ENCODE results near the gene SEMA5A.

The SEMA5A gene

DNA sequence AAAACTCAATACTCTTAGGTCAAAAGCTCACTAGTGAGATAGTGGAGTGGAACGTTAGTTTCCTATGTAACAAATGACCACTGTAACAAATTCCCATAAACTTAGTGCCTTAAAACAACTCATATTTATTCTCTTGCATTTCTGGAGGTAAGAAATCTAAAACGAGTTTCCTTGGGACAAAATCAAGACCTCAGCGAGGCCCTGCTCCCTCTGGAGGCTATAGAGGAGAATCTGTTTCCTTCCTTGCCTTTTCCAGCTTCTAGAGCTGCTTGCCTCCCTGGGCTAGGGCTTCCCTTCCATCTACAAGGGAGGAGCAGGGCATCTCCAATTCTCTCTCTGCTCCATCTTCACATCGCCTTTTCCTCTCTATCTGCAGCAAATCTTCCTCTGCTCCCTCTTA, 32.0 kb downstream of the SEMA5A start:
- DNase-seq = no peak

DNA sequence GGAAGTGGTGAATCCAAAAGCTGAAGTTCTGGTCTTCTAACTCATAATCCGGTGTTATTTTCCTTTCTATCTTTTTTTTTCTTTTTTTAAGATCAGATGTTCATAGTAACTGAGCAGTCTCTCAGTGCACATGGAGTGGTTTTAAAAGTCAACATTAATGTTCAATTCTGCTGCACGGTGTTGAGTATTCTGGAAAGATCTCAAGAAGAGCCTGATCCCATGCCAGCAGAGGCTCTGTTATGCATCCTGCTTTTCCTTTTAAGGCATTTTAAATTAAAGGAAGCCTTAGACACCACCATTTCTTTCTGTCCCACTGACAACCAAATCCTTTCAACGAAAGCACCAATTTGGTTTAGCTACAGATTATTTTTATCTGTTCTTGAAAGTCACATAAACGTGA, 33.4 kb downstream of the SEMA5A start:
- no peak for DNase-seq

DNA sequence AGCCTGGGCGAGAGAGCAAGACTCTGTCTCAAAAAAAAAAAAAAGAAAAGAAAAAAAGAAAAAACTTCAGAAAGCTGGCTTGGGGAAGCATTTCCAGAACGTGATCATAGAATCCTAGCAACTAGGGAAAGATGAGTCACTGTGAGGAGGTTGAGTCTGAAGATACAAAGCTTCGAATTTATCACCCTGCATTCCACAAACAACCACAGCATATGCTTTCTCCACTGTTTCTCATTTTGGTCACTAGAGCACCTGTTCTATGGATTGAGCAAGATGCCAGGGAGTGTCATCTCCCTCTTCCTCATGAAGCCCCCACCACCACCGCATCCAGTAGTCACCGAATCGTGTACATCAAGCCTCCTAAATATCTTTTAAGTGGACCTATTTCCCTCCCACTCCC, 37.9 kb downstream of the SEMA5A start:
- DNase-seq = no peak

DNA sequence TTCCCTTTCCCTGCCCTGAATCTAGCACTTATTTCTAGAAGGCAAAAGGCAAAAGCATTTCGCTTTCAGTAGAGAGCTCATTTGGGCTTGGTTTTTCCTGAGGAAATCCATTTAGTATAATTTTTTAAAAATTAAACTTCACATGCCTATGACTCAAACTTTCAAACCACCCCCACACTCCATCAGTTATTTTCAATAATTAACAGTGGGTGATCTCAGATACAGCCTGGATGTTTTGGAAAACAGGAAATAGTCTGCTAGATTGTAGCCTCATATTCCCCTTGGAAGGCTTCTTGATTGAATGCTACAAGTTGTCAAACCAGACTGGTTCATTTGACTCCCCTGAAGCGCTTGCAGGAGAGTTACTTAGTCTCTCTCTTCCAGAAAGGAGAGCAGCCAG, 40.6 kb downstream of the SEMA5A start:
- no peak for DNase-seq

DNA sequence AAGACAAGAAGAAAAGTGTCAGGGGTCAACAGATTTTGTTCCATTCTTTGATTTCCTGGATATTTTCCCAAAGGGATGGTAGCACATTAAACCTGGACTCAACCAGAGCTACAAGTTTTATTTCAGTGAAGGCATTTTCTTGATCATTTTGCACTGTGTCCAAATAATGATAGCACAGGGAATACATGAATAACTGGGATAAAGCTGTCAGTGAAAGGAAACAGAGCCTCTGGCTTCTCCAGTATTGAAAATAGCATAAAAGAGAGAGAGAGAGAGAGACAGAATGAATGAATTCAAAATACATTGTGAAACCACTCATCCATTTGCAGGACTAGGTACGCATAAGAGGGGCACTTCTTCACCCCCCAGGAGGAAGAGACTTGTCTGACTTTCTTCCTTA, 43.0 kb downstream of the SEMA5A start:
- DNase-seq = no peak

DNA sequence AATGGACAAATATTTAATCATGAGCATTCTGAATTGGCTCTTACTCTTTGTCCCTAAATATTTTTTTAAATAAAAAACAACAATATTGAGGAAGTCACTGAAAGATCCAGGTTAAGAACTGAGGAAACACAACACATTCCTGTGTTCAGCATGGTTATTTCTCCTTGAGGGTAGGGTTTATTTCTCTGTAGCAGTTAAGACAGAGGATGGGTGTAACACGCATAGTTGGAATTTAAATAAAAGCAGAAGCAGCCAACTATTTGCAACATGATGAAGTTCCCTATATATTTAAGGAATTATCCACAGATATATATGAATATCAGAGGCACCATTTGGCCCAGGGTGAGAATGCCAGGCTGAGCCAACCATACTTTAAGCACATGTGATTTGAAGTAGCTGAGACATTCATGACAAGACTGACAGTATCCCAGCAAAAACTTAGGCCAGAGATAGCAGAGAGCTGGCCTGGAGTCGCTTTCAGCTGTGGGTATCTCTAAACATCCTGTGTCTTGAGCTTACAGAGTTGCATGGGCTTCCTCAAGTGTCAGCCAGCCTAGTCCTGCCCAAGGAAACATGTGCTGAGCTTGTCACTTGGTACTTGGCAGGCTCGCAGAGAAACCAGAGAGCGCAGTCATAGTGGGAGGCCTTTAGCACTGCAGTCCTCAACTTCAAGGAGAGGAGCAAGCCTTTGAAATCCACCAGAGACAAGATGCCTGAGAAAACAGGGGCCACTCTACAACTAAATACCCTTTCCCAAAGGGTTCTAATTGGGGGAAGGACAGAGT, 43.6 kb downstream of the SEMA5A start:
- DNase-seq = no peak

DNA sequence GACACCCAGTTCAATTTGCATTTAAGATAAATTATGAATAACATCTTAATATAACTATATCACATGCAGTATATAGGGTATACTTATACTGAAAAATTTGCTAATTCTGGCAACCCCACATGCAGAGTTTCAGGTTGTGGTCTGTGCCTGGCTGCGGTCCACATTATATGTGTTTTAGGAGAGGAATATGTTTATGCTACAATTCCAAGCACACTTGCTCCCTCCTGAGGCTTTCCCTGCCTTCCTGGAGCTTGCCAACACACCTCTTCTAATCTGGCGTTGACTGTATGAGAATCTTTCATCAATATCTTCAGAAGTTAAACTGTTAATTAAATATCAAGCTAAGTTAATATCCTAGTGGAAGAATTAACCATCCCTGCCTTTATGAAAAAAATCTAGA, 45.2 kb downstream of the SEMA5A start:
- DNase-seq = no peak

DNA sequence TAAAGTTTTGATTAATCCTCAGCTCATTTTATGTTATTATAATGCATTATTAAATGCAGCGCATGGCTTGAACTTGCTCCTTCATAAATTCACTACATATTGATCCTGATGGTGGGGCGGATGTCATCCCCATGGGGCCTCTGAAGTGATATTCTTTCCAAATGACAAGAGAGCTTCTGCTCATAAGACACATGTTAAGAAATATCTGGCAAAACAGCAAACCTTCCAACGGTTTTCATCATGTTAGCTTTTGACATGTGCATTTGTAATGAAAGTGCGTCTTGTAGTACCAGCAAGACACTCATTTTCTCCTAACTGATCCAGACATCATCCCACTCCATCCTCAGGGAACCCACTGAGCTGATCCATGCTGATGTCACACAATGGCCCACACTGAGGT, 45.7 kb downstream of the SEMA5A start:
- DNase-seq = no peak

DNA sequence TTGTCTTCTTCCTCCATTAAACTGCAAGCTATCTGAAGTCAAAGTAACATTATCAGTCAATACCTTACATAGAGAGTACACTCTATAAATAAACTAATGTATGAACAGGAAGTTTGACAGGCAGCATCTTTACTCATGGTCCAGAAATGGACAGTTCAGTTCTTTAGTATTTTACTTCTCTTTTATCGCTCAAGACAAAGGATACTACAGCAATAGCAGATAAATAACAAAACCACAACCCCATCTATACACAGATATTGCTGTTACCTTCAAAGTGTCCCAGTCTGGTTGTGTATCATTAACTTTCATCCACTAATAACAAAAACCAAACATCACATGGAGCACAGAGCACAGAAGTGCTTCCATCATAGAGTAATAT, 46.4 kb downstream of the SEMA5A start:
- DNase-seq = no peak

DNA sequence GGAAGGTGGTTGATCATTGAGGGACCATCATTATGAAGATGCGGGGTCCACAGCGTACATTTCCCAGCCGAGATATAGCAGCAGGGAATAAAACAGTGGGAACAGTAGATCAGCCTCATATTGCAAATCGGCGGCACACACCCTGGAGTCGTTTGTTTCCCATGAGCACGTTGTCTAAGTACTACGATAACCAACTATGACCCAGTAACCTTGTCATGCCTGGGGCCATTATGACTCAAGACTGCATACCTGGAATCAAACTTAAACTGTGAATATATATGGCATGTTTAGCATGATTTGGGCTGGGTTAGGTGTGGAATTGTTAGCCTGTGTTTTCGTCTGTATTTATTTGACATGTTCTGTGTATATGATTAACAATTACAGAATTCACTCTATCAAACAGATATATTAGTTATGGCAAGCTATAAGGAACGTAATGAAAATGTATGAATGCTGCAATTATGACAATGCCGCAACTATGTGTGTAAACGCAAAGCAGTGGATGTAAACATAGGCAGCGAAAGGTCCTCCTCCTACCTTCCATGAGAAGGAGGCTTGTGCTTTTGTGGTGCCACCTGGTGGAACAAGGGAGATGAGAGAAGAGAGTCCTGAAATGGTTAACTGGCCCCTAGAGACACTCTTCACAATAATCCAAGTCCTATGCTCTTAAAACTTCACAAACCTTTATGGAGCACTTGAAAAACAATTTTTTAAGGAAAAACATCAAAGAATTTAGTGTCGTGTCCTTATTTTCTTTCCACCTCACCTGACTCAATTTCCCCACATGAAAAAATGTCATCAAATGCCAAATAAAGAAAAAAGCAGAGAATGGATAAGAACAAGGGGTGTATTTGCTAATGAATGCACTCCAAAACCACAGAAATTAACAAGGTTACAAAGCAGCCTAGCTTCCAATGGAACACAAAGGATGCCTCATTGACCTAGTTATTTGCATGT, 47.1 kb downstream of the SEMA5A start:
- DNase-seq = no peak

DNA sequence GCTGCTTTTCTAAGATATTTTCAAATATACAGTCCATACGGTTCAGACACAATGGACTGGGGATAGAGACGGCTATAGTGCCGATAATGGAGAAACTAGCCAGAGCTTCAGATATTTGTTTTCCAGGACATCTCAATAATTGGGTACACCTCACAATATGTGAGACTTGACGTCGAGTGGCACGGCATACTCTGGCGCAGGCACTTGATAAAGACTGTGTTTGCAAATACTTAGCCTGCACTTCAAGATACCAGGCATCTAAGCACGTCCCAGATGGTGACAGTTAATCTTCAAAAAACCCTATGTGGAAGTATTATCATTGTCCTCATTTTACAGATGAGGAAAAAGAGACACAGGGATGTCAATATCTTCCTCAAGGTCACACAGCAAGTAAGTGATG, 48.5 kb downstream of the SEMA5A start:
- no peak for DNase-seq

DNA sequence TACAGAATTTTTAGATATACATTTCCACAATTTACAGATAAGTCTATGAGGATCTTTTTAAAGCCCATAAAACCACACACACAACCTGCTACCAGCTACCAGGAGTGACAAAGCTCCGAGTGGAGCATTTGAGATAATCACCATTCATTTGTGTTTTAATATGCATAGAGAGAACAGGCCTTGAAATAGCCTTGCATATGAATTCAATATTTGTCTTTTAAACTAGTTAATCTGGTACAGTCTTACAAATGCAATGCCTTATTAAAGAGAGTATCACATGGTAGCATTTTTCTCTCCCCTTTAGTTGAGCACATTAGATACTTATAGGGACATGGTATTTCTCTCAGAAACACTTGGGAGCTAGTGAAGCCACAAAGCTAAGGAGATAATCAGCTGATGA, 49.1 kb downstream of the SEMA5A start:
- DNase-seq = no peak

DNA sequence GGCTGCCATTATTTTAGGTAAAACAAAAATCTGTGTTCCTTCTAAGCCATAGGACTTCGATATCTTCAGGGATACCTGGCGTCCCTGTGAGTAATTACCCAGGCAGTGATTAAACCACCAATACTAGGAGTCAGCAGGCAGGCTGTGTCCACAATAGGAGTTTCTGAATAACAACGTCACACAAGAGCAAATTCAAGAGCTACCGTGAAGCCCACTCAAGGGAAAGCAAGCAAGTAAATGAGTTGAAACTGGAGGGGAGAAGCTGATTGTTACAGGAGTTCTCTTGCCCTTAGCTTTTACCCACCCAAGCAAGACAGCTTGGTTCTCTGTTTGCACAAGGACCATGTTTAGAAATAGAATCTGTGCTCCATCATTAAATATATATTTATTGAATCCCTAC, 50.8 kb downstream of the SEMA5A start:
- DNase-seq = no peak

DNA sequence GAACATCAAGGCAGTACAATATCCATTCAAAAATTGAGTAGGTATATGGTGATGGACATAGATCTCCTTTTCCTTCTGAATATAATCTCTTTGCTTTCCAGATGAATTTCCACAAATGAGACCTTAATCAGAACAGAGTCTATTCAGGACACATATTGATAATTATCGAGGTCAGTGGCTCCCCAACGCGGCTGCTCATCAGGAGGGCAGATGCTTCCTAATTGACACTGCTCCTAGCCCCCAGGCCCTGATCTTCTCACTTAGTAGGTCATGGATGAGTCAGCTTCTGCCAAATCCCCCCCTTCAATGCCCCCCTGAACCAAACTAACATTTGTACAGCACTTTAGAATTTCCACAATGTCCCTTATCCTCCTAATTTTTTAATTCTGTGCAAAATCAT, 51.6 kb downstream of the SEMA5A start:
- no peak for DNase-seq

DNA sequence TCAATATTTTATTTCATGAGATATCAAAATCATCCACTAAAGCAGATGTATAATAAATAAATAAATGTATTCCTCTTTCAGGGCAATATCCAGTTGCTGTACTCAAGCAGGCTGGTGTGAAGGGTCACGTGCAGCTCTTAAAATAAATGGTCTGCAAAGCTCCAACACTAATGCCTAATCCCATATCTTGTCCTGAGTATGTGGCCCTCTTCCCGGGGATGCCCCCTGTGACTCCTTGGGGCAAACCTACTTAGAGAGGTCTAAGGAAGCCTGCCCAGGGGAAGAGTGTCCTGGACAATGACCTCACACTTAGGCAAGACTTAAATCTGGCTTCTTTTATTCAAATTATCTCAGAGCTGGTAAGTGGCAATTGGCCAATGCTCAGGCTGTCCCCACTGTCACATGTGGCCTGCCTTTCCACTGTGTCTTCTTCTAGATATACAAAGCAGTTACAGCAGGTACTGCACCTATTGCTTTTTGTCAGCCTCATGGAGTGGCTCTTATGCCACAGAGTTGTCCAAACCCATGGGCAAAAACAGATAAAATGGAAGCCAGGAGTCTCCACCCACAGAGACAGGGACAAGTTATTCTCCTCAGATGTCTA, 55.3 kb downstream of the SEMA5A start:
- no peak for DNase-seq

DNA sequence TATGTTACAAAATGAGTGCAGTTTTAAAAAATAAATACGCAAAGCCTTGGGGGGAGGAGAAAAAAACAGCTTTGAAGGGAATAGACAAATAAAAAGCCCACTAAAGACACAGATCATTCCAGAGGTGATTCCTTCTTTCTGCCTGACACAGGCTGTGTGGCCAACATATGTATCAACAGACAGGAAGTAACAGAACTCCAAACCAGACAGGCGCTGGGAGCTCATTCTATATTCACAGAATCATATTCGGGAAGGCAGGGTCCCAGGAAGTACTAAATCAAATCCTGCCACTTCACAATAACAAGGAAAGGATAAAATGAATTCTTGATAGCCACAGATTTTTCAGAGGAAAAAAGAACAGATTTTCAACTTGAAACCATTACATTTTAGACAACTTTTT, 62.1 kb downstream of the SEMA5A start:
- DNase-seq = no peak

DNA sequence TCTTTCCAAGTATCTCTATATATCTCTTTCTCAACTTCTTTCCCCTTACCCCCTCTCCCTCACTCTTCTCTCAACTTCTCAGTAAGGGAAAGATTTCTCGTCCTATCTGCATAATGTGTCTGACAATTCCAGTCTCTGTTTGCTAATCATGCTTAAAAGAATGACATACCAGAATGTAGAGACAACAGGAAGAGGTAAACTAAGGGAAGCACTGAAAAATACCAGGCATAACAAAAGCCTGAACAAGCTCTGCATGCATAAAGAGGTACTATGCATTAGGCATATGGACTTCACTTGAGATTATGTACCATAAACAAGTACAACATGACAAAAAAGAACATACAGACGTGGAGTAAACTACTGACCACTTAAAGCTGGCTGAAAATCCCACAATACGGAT, 62.6 kb downstream of the SEMA5A start:
- DNase-seq = no peak

DNA sequence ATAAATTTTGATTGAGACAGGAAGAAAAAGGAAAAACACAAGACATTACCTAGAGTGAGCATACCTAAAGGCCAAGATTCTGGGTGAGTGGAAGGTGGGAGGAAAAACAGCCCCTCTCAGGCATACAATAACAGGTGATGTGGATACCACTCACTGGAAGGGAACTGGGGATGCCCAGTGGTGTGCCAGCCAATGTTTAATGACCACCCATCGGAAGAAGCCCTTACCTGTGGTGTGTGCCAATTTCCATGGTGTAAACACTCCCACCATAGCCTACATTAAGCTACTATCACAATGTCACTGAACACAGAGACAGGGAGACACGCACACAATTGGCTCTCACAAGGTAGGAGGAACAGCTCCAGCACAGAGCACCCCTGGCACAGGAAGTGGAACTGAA, 63.5 kb downstream of the SEMA5A start:
- DNase-seq = no peak

DNA sequence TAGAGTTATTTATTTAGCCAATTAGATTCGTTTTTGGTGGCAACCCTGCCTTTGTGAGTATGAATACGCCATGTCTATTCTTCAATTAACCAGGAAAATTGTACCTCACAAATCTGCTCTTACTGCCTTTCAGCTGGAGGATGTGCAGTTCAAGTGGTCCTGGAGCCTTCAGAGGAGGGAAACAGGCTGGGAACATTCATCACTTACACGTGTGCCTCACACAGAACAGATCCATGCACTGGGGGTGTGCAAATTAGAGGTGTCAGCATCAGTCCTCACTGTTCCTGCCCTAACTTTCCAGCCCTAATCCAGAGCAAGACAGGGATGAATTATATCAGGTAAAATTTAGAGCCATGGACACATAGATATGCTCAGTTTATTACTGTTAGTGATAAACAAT, 65.4 kb downstream of the SEMA5A start:
- no peak for DNase-seq

DNA sequence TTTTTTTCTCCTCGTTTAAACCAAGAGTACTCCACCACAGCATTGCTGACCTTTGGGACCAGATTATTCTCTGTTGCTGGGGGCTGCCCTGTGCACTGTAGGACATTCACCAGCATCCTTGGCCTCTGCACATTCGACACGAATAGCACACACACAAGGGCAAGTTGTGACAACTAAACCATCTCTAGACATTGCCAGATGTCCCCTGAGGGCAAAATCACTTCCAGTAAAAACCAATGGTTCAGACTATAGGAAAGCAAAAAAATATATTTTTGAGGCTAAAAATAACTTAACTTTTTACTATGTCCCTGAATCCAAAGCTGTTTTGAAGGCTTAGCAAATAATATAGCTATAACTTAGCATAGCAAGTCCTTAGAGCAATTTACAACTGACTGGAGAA, 65.9 kb downstream of the SEMA5A start:
- no peak for DNase-seq

DNA sequence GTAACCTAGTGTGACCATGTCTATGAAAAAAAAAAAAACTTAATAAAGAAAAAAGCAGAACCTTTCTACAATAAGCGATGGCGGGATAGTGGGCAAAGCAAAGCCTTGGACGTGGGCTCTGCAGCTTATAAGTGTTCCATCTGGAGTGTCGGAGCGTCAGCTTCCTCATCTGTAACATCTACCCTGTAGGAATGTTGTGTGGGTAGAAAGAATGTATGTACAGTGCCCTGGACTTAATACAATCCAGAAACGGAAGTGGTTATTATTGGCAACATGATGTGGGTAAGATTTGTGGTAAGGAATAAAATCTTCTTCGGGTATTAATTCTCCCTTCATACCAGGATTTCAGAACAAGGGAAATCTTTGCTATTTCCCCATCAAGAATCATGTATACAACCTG, 66.5 kb downstream of the SEMA5A start:
- no peak for DNase-seq

DNA sequence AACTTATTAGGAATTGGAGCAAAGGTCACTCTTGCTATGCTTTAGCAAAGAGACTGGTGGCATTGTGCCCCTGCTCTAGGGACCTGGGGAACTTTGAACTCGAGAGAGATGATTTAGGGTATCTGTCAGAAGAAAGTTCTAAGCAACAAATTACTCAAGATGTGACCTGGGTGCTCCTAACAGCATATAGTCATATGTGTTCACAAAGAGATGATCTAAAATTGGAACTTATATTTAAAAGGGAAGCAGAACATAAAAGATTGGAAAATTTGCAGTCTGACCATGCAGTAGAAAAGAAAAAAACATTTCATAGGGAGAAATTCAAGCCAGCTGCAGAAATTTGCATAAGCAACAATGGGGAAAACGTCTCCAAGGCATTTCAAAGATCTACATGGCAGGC, 68.3 kb downstream of the SEMA5A start:
- no peak for DNase-seq

DNA sequence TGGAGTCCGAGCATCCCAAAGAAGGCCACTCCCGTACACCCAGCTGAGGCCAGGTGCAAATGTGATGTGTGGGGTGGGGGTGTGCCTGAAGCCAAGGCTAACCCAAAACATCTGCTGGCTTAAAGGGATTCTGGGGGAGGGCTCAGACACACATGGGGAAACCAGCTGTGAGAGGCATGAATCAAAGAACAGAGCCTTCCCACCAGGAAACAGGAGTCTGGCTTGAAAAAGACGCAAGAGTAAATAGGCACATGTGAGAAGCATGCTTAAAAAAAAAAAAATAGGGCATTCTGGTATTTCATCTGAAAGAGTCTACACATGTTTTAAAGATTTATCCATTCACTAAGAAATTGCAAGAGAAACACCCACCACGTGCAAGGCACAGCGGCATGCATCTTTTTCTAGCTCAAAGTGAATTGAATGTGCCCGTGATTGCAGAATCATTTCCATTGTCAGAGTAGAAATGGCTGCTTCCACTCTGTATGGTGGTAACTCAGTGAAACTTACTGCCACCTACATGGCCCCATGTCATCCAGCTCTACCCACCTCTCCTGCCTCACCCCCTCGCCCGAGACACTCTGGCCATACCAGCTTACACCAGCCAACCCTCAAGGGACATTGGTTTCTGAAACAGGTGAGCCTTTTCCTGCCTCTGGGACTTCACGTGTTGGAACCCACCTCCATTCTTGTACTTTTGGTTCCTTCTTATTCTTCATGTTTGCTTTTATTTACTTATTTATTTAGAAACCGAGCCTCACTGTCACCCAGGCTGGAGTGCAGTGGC, 71.5 kb downstream of the SEMA5A start:
- no peak for DNase-seq

Data from activated gamma-delta T cell treated with Interleukin-2 at 50 U/mL for 16 hours (primary cell).